ENCODE measurements around the gene ZNF320.
"Not testable (repeated sequence)": the region's sequence is repeated elsewhere in the genome, so short reads cannot be mapped to it uniquely, and the experiment has no call there.

The ZNF320 gene

DNA sequence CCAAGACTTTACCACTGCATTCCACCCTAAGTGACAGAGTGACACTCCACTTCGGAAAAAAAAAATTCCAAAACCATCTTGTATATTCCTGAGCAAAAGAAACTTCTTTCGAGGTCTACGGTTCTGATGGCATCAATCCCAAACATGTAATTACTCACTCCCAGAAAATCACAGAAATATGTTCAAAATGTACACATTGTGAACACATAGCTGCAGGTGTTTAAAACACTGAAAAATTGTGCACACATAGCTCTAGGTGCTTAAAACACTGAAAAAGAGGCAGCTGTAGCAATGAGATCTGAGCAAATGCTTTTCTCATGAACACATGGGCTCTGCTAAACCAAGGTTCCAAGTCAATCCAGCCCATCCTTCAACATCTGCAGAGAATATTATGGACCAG lies 26.0 kb downstream of the ZNF320 start:
- H3K4me3 ChIP-seq (ENCODE audit: low read depth, low read length): no peak overlapping the region
- DNase-seq (ENCODE audit: low read depth): no peak
- no peak for TF ChIP-seq CTCF (conservative IDR thresholded peaks at IDR 0.05; ENCODE audit: low read depth, low read length)

DNA sequence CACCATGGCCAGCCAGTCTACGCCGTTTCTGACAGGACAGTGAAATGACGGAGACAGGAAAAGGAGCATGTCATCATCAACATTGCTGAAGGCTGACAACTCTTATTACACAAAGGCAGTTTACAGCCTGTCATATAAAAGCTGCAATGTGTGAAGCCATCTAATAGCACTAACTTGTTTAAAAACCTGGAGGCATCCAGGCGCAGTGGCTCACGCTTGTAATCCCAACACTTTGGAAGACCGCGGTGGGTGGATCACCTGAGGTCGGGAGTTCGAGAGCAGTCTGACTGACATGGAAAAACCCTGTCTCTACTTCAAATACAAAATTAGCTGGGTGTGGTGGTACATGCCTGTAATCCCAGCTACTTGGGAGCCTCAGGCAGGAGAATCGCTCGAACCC lies 29.4 kb downstream of the ZNF320 start:
- DNase-seq (ENCODE audit: low read depth): not testable (repeated sequence)

DNA sequence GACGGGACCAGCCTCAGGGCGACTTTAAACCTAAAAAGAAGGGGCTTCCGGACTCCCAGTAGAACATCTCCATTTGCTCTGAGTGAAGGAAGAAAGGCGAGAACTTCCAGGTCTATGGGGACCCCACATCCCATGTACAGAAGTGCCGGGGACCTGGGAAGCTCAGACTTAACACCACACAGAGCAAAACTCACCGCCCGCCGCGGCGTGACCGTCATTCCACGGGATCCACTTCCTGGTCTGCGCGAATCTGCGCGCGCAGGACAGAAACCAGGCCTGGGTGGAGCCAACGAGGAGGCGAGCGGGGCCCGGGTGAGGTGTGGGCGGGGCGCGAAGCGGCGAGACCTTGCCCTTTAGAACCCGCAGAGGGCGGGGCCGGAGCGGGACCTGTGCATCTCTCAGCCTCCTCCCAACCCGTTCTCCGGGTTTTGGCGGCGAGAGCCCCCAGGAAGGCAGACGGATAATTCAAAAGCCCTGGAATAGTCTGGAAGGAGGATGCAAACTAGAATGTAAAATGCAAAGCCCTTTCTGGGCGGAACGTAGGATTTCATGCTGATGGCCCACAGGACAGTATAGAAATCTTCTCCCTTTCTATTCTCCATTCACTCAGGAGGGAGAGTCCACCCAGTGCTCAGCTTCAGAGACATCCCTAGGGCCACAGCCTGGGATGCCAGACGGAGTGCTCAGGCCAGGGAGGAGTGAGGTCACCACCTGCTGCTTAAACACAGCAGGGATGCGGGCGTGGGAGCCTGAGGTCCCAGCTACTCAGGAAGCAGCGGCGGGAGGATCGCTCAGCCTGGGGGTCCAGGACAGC lies 39.9 kb downstream of the ZNF320 start, which contains the start of gene ZNF468:
TSS of gene ZNF468 (minus strand) at position 242 of the 814 bp plus-strand sequence. CDS start 3,347 bp downstream, outside the sequence.
- peak within 1 kb of the TSS; percentile 65 for H3K4me3 ChIP-seq (ENCODE audit: low read depth, low read length)
- peak; percentile 70 for DNase-seq (ENCODE audit: low read depth)

More for the DNA sequence above, 29.4 kb downstream of the ZNF320 start:
- not testable (repeated sequence) for H3K4me3 ChIP-seq (ENCODE audit: low read depth, low read length)

GRCh38 chr19:52856540-52857377 lies 40.7 kb downstream of the ZNF320 start:
- peak; percentile 39 for DNase-seq (ENCODE audit: low read depth)
- H3K4me3 ChIP-seq (ENCODE audit: low read depth, low read length): peak overlapping the region; percentile 65

Data from choroid plexus epithelial cell (primary cell).